22Rv1 (cell line): ENCODE measurements around the gene OBP2B.
"Not testable (repeated sequence)": the region's sequence is repeated elsewhere in the genome, so short reads cannot be mapped to it uniquely, and the experiment has no call there.

Experiments used
- CTCF ChIP-seq: fragments of 450-650 bp; IDR thresholded peaks from 2 replicates; pipeline ENCODE4 v1.5.1; 2017; ENCODE audit warnings: mild to moderate bottlenecking
- ZFX ChIP-seq: fragments of 450-650 bp; IDR thresholded peaks from 2 replicates; pipeline ENCODE4 v1.6.1; 2017; ENCODE audit warnings: antibody characterized with exemption, borderline replicate concordance

GRCh38 chr9:133230514-133230913, 21.5 kb upstream of the OBP2B start:
- TF ChIP-seq CTCF, ZFX: not testable (repeated sequence)
